NCI-H524 (cell line): ENCODE measurements around the gene PDGFA.

Experiments
- DNase-seq, 2 experiments: peaks; one replicate each; lab custom pipeline; 2025; lab: John Stamatoyannopoulos, UW

The PDGFA gene

DNA sequence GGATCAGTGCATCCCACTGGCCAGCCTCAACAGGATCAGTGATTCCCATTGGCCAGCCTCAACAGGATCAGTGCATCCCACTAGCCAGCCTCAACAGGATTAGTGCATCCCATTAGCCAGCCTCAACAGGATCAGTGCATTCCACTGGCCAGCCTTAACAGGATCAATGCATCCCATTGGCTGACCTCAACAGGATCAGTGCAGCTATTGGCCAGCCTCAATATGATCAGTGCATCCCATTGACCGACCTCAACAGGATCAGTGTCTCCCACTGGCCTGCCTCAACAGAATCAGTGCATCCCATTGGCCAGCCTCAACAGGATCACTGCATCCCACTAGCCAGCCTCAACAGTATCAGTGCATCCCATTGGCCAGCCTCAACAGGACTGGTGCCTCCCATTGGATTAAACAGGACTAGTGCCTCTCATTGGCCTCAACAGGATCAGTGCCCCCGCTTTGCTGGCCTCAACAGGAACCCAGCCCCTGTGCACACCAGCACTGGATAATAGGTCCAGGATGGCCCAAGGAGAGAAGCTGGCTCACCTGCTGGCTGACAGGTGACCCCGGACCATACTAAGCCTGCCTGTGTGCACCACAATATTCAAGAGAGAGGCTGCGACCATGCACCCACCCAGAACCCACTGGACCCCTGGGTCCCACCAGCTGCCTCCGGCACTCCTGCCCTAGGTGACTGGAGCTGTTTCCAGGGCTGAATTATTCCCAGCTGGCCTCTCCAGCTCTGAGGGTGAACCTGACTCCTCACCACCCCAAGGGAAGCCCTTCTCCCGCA lies 59.9 kb downstream of the PDGFA start:
- DNase-seq = no peak

DNA sequence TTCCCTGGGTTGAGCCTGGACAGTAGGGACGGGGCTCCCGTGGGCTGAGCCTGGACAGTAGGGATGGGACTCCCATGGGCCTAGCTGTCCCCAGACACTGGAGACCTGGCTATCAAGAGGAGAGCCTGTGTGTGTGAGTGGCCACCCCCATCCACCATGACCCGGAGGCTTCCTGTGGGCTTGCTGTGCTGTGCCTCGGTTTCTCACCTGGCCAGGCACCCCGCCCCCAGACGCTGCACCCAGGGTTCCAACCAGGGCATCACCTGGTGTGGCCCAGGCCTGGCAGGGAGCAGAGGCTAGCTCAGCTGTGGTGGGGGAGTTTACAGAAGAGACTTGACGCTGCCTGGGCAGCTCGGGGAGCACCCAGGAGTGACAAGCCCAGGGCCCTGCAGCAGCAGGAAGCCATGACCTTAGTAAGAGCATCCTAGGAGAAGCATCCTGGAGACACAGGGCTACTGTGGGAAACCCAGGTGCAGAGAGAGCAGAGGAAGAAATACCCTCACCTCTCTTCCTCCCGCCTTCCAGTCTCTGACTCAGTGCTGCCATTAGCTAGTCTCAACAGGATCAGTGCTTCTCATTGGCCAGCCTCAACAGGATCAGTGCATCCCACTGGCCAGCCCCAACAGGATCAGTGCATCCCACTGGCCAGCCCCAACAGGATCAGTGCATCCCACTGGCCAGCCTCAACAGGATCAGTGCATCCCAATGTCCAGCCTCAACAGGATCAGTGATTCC lies 61.0 kb downstream of the PDGFA start:
- DNase-seq = no peak

- DNase-seq = no peak
Observed at GRCh38 chr7:457814-458510, 61.7 kb downstream of the PDGFA start.

DNA sequence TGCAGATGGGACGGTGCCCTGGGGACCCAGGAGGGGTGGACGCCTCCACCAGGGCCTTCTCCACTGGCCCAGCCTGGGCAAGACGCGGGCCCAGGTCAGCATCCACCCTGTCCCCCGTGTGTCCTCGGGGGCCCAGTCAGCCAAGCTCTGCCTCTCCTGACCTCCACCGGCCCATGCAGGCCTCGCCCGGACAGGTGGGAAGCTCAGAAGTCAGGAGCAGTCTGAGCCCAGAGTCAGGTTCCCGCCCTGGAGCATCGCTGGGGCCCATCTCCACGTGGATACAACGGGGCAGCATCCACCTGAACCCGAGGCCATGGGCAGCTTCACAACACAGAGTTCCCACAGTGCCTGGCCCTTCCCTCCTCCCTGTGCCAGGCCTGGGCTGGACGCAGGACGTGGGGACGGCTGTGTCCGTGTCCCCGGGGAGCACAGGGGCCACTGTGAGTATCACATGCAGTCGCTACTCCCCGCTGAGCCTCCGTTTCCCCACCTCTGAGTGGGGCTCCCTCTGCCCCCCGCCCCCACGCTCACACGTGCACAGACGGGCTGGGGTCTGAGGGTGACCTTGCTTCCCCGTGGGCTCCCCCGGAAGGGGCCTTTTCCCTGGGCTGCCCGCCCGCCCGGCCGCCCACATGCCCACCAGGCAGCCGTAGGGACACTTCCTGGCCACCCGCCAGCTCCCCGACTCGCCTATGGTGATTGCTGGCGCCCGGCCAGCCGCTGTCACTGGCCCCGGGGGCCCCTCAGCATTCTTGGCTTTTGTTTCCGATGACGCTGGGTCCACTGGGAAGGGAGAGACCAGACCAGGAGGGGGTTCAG lies 64.3 kb downstream of the PDGFA start:
- peak; percentile 7 to 56 for DNase-seq

DNA sequence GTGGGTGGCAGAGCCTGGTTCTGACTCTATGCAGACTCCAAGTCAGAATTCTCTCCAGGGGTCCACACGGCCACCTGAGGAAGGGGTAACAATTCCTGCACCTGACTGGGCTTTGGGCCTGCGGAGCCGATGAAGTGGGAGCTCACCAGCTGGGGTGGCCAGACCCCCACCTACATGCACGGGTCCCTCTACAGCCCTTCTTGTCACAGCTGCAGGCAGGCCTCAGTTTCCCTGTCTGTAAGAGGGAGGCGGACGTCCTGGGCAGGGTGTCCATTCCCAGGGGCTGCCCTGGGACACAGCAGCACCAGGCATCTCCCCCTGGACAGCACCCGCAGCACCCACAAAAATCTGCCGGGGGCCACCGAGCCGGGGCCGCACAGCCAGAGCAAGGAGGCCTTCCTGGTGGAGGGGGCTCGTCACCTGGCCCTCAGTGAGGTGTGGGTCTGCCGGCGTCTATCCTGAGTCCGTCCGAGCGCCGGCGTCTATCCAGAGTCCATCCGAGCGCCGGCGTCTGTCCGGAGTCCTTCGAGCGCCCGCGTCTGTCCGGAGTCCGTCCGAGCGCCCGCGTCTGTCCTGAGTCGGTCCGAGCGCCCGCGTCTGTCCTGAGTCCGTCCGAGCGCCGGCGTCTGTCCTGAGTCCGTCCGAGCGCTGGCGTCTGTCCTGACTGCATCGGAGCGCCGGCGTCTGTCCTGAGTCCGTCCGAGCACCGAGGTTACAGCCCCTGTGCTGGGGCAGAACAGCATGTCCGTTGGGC lies 65.1 kb downstream of the PDGFA start:
- no peak for DNase-seq

GRCh38 chr7:453597-454306 lies 65.9 kb downstream of the PDGFA start:
- DNase-seq = no peak

DNA sequence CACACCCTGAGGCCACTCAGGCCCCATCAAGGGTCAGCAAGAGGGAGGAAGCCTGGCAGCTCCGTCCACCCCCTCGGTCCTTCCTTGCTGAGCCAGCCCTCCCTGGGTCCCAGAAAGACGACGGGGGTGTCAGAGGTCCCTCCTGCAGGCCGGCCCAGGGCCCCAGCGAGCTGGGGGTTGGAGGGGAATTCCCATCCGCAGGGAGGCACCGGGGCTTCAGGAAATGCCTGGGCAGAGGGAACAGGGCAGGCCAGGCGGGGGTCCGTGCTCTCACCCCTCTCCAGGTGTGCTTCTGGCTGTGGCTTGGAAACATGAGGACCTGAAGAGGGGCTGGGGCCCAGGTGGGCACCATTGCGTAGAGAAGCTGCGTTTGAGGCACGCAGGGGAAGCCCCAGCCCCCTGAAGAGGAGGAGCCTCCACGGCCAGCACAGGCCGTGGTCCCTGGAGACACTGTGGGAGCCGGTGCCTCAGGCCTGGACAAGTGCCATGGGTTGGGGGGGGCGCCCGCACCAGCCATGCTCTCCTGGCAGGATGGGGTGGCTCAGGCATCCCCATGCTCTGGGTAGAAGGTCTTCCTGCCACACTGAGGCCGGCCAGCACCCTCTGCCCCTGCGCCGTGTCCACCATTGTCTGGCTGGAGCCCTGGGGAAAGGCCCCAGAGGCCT lies 66.7 kb downstream of the PDGFA start:
- no peak for DNase-seq

- no peak for DNase-seq
Observed at GRCh38 chr7:452226-452751, 67.4 kb downstream of the PDGFA start.

DNA sequence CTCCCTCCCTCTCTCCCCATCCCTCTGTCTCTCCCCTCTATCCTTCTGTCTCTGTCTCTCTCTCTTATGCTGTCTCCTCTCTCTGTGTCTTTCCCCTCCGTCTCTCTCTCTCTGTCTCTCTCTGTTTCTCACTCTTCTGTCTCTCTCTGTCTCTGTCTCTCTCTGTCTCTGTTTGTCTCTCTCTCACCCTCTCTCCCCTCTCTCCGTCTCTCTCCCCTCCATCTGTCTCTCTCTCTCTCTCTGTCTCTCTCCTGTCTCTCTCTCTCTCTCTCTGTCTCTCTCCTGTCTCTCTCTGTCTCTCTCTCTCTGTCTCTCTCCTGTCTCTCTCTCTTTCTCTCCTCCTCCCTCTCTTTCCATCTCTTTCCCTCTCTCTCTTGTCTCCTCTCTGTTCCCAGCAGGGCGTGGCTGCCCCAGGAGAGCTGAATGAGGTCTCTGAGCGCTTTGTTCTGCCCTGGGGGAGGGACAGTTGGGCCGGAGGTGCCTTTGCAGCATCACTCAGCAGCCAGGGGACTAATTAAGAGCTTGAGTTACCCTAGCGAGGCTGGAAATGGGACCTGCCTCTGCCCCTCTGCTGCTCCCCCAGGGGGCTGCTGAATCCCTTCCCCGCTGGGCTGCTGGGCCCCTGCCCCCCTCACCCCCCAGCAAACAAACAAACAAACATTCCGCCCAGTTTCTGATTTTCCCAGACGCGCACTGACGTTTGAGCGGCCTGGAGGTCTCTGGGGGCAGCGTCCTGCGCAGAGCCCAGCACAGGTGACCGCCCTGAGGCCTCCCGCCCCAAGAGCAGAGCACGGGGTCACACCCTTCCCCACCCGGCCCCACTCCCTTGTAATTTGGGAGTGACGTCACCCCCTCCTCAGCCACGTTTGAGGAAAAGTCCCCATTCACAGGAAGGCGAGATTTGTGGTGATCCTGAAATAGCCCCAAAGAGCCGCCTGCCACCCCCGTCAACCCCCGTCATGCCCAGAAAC lies 68.1 kb downstream of the PDGFA start:
- no peak for DNase-seq

- DNase-seq = no peak
Observed at GRCh38 chr7:450741-451140, 68.9 kb downstream of the PDGFA start.

DNA sequence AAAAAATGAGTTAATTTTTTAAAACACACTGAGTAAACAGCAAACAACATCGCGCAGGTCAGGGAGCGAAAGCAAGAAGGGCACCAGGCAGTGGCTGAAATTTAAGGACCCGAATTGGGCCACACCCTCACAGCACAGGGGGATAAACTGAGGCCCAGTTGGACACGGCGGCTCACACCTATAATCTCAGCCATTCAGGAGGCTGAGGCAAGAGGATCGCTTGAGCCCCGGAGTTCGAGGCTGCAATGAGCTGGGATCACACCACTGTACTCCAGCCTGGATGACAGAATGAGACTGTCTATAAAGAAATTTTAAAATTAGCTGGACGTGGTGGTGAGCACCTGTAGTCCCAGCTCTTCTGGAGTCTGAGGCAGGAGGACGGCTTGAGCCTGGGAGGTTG lies 69.6 kb downstream of the PDGFA start:
- DNase-seq = no peak

DNA sequence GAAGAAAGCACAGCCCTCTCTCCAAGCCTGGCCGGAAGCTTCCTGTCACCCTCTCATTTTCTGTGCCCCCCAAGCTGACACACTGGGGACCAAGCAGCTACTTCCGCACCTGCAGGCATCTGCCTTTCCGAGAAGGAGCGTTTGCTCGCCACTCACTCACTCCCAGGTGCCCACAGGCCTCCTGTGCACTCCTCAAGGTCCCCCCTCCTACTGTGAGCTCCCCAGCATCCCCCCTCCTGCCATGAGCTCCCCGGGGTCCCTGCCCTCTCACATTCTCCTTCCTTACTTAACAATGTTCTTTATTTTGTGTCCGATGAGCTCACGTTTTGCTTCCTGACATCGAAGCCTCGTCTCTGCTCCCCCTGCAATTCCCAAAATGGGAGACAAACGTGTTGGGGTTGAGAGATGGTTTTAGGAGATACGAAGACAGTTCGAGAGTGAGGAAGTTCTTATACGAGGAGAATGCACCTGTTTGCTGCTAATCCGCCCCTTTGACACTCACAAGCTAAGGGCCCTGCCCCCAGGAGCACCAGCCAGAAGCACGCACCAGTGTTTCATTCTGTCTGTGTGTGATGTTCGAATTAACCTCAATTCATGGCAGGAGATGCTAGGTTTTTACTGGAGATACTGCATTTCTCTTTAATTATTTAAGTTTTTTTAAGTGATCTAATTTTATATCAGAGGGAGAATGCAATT lies 70.2 kb downstream of the PDGFA start:
- DNase-seq = no peak

GRCh38 chr7:447523-447922 lies 72.1 kb downstream of the PDGFA start:
- no peak for DNase-seq
